Stimulated activated CD8-positive, alpha-beta memory T cell treated with anti-CD3 and anti-CD28 coated beads, Interleukin-4, amount 100 ng/mL, for 24 hours (primary cell): ENCODE measurements around the gene MAGEB3.

Source experiments
- DNase-seq: peaks from one replicate; pipeline ENCODE4 v3.0.0-alpha.2; 2020; ENCODE audit warnings: low read depth

Gene MAGEB3

DNA sequence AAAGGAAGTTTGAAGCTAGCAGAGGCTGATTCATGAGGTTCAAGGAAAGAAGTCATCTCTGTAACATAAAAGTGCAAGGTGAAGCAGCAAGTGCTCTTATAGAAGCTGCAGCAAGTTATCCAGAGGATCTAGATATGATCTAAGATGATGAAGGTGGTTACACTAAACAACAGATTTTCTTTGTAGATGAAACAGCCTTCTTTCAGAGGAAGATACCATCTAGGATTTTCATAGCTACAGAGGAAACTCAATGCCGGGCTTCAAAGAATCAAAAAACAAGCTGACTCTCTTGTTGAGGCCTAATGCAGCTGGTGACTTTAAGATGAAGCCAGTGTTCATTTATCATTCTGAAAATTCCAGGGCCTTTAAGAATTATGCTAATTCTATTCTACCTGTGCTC lies 50.0 kb downstream of the MAGEB3 start:
- no peak for DNase-seq

DNA sequence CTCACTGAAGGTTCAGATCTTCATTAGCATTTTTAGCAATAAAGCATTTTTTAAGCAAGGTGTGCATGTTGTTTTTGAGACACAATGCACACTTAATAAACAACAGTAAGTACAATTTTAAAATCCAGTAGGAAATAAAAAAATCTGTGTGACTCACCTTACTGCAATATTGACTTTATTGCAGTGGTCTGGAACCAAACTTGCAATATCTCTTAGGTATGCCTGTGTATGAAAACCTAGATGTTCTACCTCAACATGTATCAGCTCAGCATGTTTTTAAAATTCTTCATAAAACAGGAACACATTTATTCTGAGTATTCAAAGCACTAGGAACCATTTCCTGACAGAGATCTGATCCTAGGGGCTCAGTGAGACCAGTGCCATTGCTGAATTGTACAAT lies 52.1 kb downstream of the MAGEB3 start:
- DNase-seq, result no peak

DNA sequence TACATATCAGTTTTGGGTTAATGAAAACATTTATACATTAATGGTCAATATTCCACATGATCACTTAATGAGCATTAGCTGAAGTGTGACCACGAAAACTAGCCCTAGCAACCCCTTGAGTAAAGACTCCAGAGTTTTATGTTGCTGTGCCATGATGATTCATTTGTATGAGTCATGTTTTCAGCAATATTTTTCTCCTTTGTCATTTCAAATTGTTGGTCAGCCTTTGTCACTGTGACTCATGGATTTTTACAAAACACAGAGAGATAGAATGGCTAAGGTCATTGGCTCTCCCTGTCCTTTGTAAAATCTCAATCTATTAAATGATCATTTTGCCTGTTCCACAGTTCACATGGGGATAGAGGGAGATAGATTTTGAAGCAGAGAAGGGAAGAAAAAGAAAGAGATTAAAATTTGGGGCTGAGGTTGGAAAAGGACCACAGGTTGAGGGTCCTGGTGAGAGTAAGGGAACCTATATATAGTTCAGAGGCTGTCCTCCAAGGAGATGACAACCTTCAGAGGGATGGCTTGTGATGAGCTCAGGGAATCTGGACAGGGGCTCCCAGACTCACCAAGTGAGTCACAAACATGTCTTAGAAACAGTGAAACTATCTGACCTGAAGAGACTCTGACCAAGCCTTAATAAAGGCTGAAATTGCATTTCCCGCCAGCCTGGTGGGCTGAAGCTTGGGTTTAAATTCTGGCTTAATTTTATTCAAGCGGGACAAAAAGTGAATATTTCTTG lies 53.2 kb downstream of the MAGEB3 start:
- no peak for DNase-seq
